C4-2B (cell line): ENCODE measurements around the gene TMUB1.

ENCODE experiments used
- ZFX ChIP-seq: fragments of 450-650 bp; IDR thresholded peaks from 2 replicates; pipeline ENCODE4 v1.6.1; 2017
- TF ChIP-seq, protein P1 (sequence below): fragments of 450-650 bp; conservative IDR thresholded peaks from 2 replicates; pipeline ENCODE4 v1.5.1; 2017; ENCODE audit warnings: mild to moderate bottlenecking

GRCh38 chr7:151131224-151131591 lies 47.9 kb upstream of the TMUB1 start:
- TF ChIP-seq, protein P1, sequence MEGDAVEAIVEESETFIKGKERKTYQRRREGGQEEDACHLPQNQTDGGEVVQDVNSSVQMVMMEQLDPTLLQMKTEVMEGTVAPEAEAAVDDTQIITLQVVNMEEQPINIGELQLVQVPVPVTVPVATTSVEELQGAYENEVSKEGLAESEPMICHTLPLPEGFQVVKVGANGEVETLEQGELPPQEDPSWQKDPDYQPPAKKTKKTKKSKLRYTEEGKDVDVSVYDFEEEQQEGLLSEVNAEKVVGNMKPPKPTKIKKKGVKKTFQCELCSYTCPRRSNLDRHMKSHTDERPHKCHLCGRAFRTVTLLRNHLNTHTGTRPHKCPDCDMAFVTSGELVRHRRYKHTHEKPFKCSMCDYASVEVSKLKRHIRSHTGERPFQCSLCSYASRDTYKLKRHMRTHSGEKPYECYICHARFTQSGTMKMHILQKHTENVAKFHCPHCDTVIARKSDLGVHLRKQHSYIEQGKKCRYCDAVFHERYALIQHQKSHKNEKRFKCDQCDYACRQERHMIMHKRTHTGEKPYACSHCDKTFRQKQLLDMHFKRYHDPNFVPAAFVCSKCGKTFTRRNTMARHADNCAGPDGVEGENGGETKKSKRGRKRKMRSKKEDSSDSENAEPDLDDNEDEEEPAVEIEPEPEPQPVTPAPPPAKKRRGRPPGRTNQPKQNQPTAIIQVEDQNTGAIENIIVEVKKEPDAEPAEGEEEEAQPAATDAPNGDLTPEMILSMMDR: no peak
- no peak for TF ChIP-seq ZFX
